ENCODE measurements around the gene HSD17B8.

- TF ChIP-seq CTCF (IDR thresholded peaks at IDR 0.05 in 4 of 5, conservative IDR thresholded peaks at IDR 0.05 in 1 of 5) (no peak), POLR2A (IDR thresholded peaks at IDR 0.05) (no peak)
These were observed 954 bp downstream of the HSD17B8 start for GRCh38 chr6:33205191-33206026.

Data from gastrocnemius medialis (tissue), 4 donors.